Esophagus (tissue), 2 donors: Measurements from ENCODE around the gene PIK3R4. TPM values are rescaled to one million over a fixed set of nuclear protein-coding genes. Genes with fewer than 3 reads are reported as not detected.

Source experiments
- H3K27ac ChIP-seq, 2 donors: one replicate each; pipeline ENCODE4 v1.5.1; 2013; ENCODE audit warnings: low read depth in 2 of 2, mild to moderate bottlenecking in 2 of 2, inconsistent platforms in 1 of 2, low read length in 1 of 2, moderate library complexity in 1 of 2
- H3K27me3 ChIP-seq, 2 donors: one replicate each; pipeline ENCODE4 v1.6.1; 2013; ENCODE audit warnings: low read length in 2 of 2, control low read depth in 1 of 2, mild to moderate bottlenecking in 1 of 2; ENCODE audit not compliant: insufficient read depth in 2 of 2, control insufficient read depth in 1 of 2
- H3K36me3 ChIP-seq, 2 donors: one replicate each; pipeline ENCODE4 v1.6.1; 2013; ENCODE audit warnings: low read length in 1 of 2; ENCODE audit not compliant: control insufficient read depth in 2 of 2, insufficient read depth in 2 of 2
- H3K4me1 ChIP-seq, 2 donors: one replicate each; pipeline ENCODE4 v1.6.1; 2013; ENCODE audit warnings: low read length in 1 of 2; ENCODE audit not compliant: control insufficient read depth in 2 of 2, insufficient read depth in 2 of 2
- H3K4me3 ChIP-seq, 2 donors: one replicate each; pipeline ENCODE4 v1.5.1; 2013; ENCODE audit warnings: low read length in 2 of 2, mild to moderate bottlenecking in 2 of 2, low read depth in 1 of 2, moderate library complexity in 1 of 2
- H3K9me3 ChIP-seq, 2 donors: one replicate each; pipeline ENCODE4 v1.6.1; 2013; ENCODE audit warnings: mild to moderate bottlenecking in 2 of 2, low read depth in 1 of 2, low read length in 1 of 2, moderate library complexity in 1 of 2; ENCODE audit not compliant: control insufficient read depth in 2 of 2, insufficient read depth in 1 of 2
- WGBS, 2 donors: extraction: QIAGEN DNeasy Blood & Tissue Kit; methylation state at CpG; one replicate each; pipeline ENCODE4 v1.1.7; 2013; 5-methylcytosine and 5-hydroxymethylcytosine counted together
- polyA plus RNA-seq, 2 donors: library from polyadenylated mRNA; stranded (reverse); fragments of 200-250 nt; gene quantifications; one replicate each; pipeline ENCODE4 v1.2.3, GENCODE V29; 2013
- donor health status: healthy with polysubstance abuse.
- donor health status: Bipolar disorder and iron deficiency.

PIK3R4 gene
- polyA plus RNA-seq, 2 donors: 17.9 to 20.7 TPM

GRCh38 chr3:130773366-130773765, 26.7 kb upstream of the PIK3R4 start:
- 70 to 79% methylated on average over 3 of the region's 3 CpGs for WGBS, 2 donors

GRCh38 chr3:130772129-130772528, 25.5 kb upstream of the PIK3R4 start:
- H3K36me3 ChIP-seq: no peaks in the 10 kb centered on the region
- no peaks in the 10 kb centered on the region for H3K9me3 ChIP-seq
- H3K4me3 ChIP-seq: no peak overlapping the region
- H3K27me3 ChIP-seq: no peaks in the 10 kb centered on the region
- H3K27ac ChIP-seq: no peak overlapping the region
- H3K4me1 ChIP-seq: no peaks in the 10 kb centered on the region

More at GRCh38 chr3:130773366-130773765, 26.7 kb upstream of the PIK3R4 start:
- Histone ChIP-seq H3K4me1 (no peaks in the 10 kb centered on the region), H3K36me3 (no peaks in the 10 kb centered on the region), H3K27me3 (no peaks in the 10 kb centered on the region), H3K4me3 (no peak overlapping the region), H3K27ac (no peak overlapping the region), H3K9me3 (no peaks in the 10 kb centered on the region)

- Histone ChIP-seq H3K27me3 (no peaks in the 10 kb centered on the region), H3K4me3 (no peak overlapping the region), H3K9me3 (no peaks in the 10 kb centered on the region), H3K4me1 (no peaks in the 10 kb centered on the region), H3K36me3 (no peaks in the 10 kb centered on the region), H3K27ac (no peak overlapping the region)
- WGBS, 2 donors: 70 to 74% methylated on average over 2 of the region's 2 CpGs
These were observed 24.0 kb upstream of the PIK3R4 start for GRCh38 chr3:130770644-130771043.

- Histone ChIP-seq H3K36me3 (no peaks in the 10 kb centered on the region), H3K4me3 (no peak overlapping the region), H3K27ac (no peak overlapping the region), H3K9me3 (no peaks in the 10 kb centered on the region), H3K27me3 (no peaks in the 10 kb centered on the region), H3K4me1 (no peaks in the 10 kb centered on the region)
- WGBS, 2 donors: 82 to 83% methylated on average over 9 of the region's 9 CpGs
These were observed 15.2 kb upstream of the PIK3R4 start for GRCh38 chr3:130761730-130762311.

GRCh38 chr3:130760922-130761321, 14.3 kb upstream of the PIK3R4 start:
- H3K9me3 ChIP-seq: no peaks in the 10 kb centered on the region
- H3K27me3 ChIP-seq: no peaks in the 10 kb centered on the region
- H3K36me3 ChIP-seq: no peaks in the 10 kb centered on the region
- no peak overlapping the region for H3K4me3 ChIP-seq
- H3K27ac ChIP-seq: no peak overlapping the region
- no peaks in the 10 kb centered on the region for H3K4me1 ChIP-seq
- WGBS, 2 donors: 58 to 63% methylated on average over 1 of the region's 1 CpG

GRCh38 chr3:130759692-130760338, 13.2 kb upstream of the PIK3R4 start:
- H3K4me1 ChIP-seq: no peaks in the 10 kb centered on the region
- no peaks in the 10 kb centered on the region for H3K27me3 ChIP-seq
- no peaks in the 10 kb centered on the region for H3K9me3 ChIP-seq
- H3K27ac ChIP-seq: no peak overlapping the region
- no peaks in the 10 kb centered on the region for H3K36me3 ChIP-seq
- H3K4me3 ChIP-seq: no peak overlapping the region
- 1 to 2% methylated on average over 4 of the region's 4 CpGs for WGBS, 2 donors

GRCh38 chr3:130758624-130759369, 12.2 kb upstream of the PIK3R4 start:
- no peak overlapping the region for H3K4me3 ChIP-seq
- 80% methylated on average over 7 of the region's 7 CpGs for WGBS, 2 donors
- H3K36me3 ChIP-seq: no peaks in the 10 kb centered on the region
- no peaks in the 10 kb centered on the region for H3K4me1 ChIP-seq
- H3K9me3 ChIP-seq: no peaks in the 10 kb centered on the region
- no peaks in the 10 kb centered on the region for H3K27me3 ChIP-seq
- no peak overlapping the region for H3K27ac ChIP-seq

- no peaks in the 10 kb centered on the region for H3K9me3 ChIP-seq
- no peak overlapping the region for H3K4me3 ChIP-seq
- H3K27ac ChIP-seq: no peak overlapping the region
- 76 to 89% methylated on average over 3 of the region's 3 CpGs for WGBS, 2 donors
- H3K4me1 ChIP-seq: no peaks in the 10 kb centered on the region
- no peaks in the 10 kb centered on the region for H3K27me3 ChIP-seq
- H3K36me3 ChIP-seq: no peaks in the 10 kb centered on the region
These were observed 11.1 kb upstream of the PIK3R4 start for GRCh38 chr3:130757611-130758150.

GRCh38 chr3:130755666-130756065, 9.0 kb upstream of the PIK3R4 start:
- H3K9me3 ChIP-seq: no peaks in the 10 kb centered on the region
- WGBS, 2 donors: 49 to 53% methylated on average over 5 of the region's 5 CpGs
- no peaks in the 10 kb centered on the region for H3K27me3 ChIP-seq
- no peaks in the 10 kb centered on the region for H3K4me1 ChIP-seq
- no peak overlapping the region for H3K4me3 ChIP-seq
- no peaks in the 10 kb centered on the region for H3K36me3 ChIP-seq
- H3K27ac ChIP-seq: peak overlapping the region in 1 of 2 donors; percentile 21
